Measurements from ENCODE around the gene USP33.

- TF ChIP-seq EZH2 (IDR thresholded peaks at IDR 0.05; ENCODE audit: insufficient read depth, poor library complexity, severe bottlenecking) (no peak), EZH2phosphoT487 (IDR thresholded peaks at IDR 0.05; ENCODE audit: insufficient read depth, low read depth) (no peak)
These were observed 99.6 kb downstream of the USP33 start for GRCh38 chr1:77659879-77660593.
